Stimulated activated CD8-positive, alpha-beta memory T cell treated with anti-CD3 and anti-CD28 coated beads, Interleukin-7, amount 100 ng/mL, for 48 hours (primary cell): ENCODE results near the gene TRIM28.
"Not testable (repeated sequence)": the region's sequence is repeated elsewhere in the genome, so short reads cannot be mapped to it uniquely, and the experiment has no call there.

Source experiments
- DNase-seq, 2 donors: peaks; one replicate each; pipeline ENCODE4 v3.0.0-alpha.2; 2020; ENCODE audit warnings: low read depth in 1 of 2; ENCODE audit errors: extremely low read depth in 1 of 2

TRIM28 gene

GRCh38 chr19:58518256-58519086 lies 25.4 kb upstream of the TRIM28 start:
- no peak for DNase-seq

- DNase-seq = no peak
These were observed 24.8 kb upstream of the TRIM28 start for GRCh38 chr19:58519087-58519354.

- DNase-seq = peak; percentile 87 to 89
These were observed 24.3 kb upstream of the TRIM28 start, which contains the start of gene ZBTB45 for GRCh38 chr19:58519355-58520256. ZBTB45 (minus strand) TSS chr19:58519810; CDS start chr19:58517673, 2,137 bp downstream.

GRCh38 chr19:58520257-58520599 lies 23.6 kb upstream of the TRIM28 start:
- no peak for DNase-seq

GRCh38 chr19:58521651-58522050 lies 22.2 kb upstream of the TRIM28 start:
- DNase-seq = no peak

GRCh38 chr19:58522709-58523108 lies 21.2 kb upstream of the TRIM28 start:
- no peak for DNase-seq

- DNase-seq = no peak
These were observed 14.5 kb upstream of the TRIM28 start for GRCh38 chr19:58529405-58529804.

GRCh38 chr19:58531034-58531840 lies 12.6 kb upstream of the TRIM28 start:
- DNase-seq = no peak

GRCh38 chr19:58535857-58536256 lies 8.0 kb upstream of the TRIM28 start:
- no peak for DNase-seq

- no peak for DNase-seq
These were observed 6.7 kb upstream of the TRIM28 start for GRCh38 chr19:58536852-58537798.

- no peak for DNase-seq
These were observed 5.4 kb upstream of the TRIM28 start for GRCh38 chr19:58538257-58539168.

- DNase-seq = not testable (repeated sequence)
These were observed 4.7 kb upstream of the TRIM28 start for GRCh38 chr19:58539169-58539559.

GRCh38 chr19:58542641-58543372 lies 1.1 kb upstream of the TRIM28 start:
- DNase-seq = not testable (repeated sequence)

- no peak for DNase-seq
These were observed 874 bp downstream of the TRIM28 start for GRCh38 chr19:58544591-58545285.

GRCh38 chr19:58545286-58546018 lies 1.6 kb downstream of the TRIM28 start:
- DNase-seq = no peak

GRCh38 chr19:58546019-58546530 lies 2.2 kb downstream of the TRIM28 start:
- DNase-seq = no peak
